SK-N-SH (cell line): ENCODE measurements around the gene NHERF2. TPM values are rescaled to one million over a fixed set of nuclear protein-coding genes. Genes with fewer than 3 reads are reported as not detected.

ENCODE experiments used
- CTCF ChIA-PET: fragments of 300-600, 350-600 bp; formaldehyde crosslinking; extraction: SDS; loops from one replicate; lab custom pipeline; 2021; lab: Yijun Ruan, JAX
- POLR2A ChIA-PET: fragments of 350-600 bp; sonication (Branson Sonifier 250); formaldehyde crosslinking; extraction: SDS; loops from one replicate; lab custom pipeline; 2020; ENCODE audit warnings: antibody characterized with exemption, inconsistent platforms; lab: Yijun Ruan, JAX
- DNase-seq: peaks from one replicate; pipeline ENCODE4 v3.0.0; 2012
- H2AFZ ChIP-seq: fragments of 200-600 bp; sonication (generic); 2 replicates; pipeline ENCODE4 v1.8.1; 2016; ENCODE audit warnings: antibody characterized with exemption, mild to moderate bottlenecking, low read depth
- H3F3A ChIP-seq: fragments of 200-600 bp; sonication (generic); replicated peaks from 2 replicates; pipeline ENCODE3; 2016; ENCODE audit warnings: antibody characterized with exemption, mild to moderate bottlenecking; ENCODE audit not compliant: insufficient read depth
- H3K27ac ChIP-seq, 2 experiments: fragments of 200-500 bp in 1 of 2; fragments of 200-600 bp in 1 of 2; sonication (Bioruptor generic) in 1 of 2; sonication (generic), shearing (Covaris generic) in 1 of 2; 2 replicates each; pipeline versions ENCODE4 v1.5.1 to v1.6.1; 2014 to 2016; ENCODE audit warnings: low read depth in 2 of 2, inconsistent platforms in 1 of 2, low read length in 1 of 2, mild to moderate bottlenecking in 1 of 2, mixed read lengths in 1 of 2
- H3K27me3 ChIP-seq: fragments of 200-600 bp; sonication (generic), shearing (Covaris generic); 2 replicates; pipeline ENCODE4 v1.6.1; 2016; ENCODE audit warnings: mixed run types; ENCODE audit not compliant: insufficient read depth
- H3K36me3 ChIP-seq, 2 experiments: fragments of 200-500 bp in 1 of 2; fragments of 200-600 bp in 1 of 2; sonication (Bioruptor generic) in 1 of 2; sonication (generic) in 1 of 2; replicated peaks in 1 of 2; 2 replicates each; pipeline versions ENCODE3 to v1.5.1; 2014 to 2016; ENCODE audit warnings: low read length in 1 of 2, mild to moderate bottlenecking in 1 of 2; ENCODE audit not compliant: insufficient read depth in 2 of 2, control insufficient read depth in 1 of 2
- H3K4me1 ChIP-seq, 2 experiments: fragments of 200-500 bp in 1 of 2; fragments of 200-600 bp in 1 of 2; sonication (Bioruptor generic) in 1 of 2; sonication (generic), shearing (Covaris generic) in 1 of 2; 2 replicates each; pipeline versions ENCODE4 v1.5.1 to v1.6.1; 2014 to 2016; ENCODE audit warnings: low read depth in 1 of 2, low read length in 1 of 2, mixed run types in 1 of 2; ENCODE audit not compliant: insufficient read depth in 2 of 2, control insufficient read depth in 1 of 2
- H3K4me2 ChIP-seq: fragments of 200-600 bp; sonication (generic), shearing (Covaris generic); 2 replicates; pipeline ENCODE4 v1.6.1; 2017; ENCODE audit warnings: mixed run types
- H3K4me3 ChIP-seq, 2 experiments: fragments of 200-500 bp in 1 of 2; fragments of 200-600 bp in 1 of 2; sonication (Bioruptor generic) in 1 of 2; sonication (generic), shearing (Covaris generic) in 1 of 2; 2 replicates each; pipeline versions ENCODE4 v1.5.1 to v1.8.1; 2014 to 2016; ENCODE audit warnings: low read depth in 2 of 2, inconsistent platforms in 1 of 2, low read length in 1 of 2, mild to moderate bottlenecking in 1 of 2, mixed read lengths in 1 of 2, moderate library complexity in 1 of 2
- H3K79me2 ChIP-seq: fragments of 200-600 bp; sonication (generic); 2 replicates; pipeline ENCODE4 v1.8.1; 2017; ENCODE audit warnings: mild to moderate bottlenecking; ENCODE audit not compliant: insufficient read depth
- H3K9ac ChIP-seq: fragments of 200-600 bp; sonication (generic); 2 replicates; pipeline ENCODE4 v1.6.1; 2017; ENCODE audit warnings: mixed run types
- H3K9me2 ChIP-seq: fragments of 200-600 bp; sonication (generic); 2 replicates; pipeline ENCODE4 v1.6.1; 2017; ENCODE audit warnings: mixed run types
- H3K9me3 ChIP-seq: fragments of 200-600 bp; sonication (generic); 2 replicates; pipeline ENCODE4 v1.6.1; 2017; ENCODE audit warnings: mixed run types, mild to moderate bottlenecking, moderate library complexity
- H4K20me1 ChIP-seq: fragments of 200-600 bp; sonication (generic); 2 replicates; pipeline ENCODE4 v1.6.1; 2017; ENCODE audit warnings: mild to moderate bottlenecking, mixed run types; ENCODE audit not compliant: insufficient read depth
- CHD2 ChIP-seq: fragments of 150-350 bp; IDR thresholded peaks from 2 replicates; pipeline ENCODE4 v1.6.1; 2018; ENCODE audit warnings: low read length; ENCODE audit not compliant: partially characterized antibody
- EZH2phosphoT487 ChIP-seq: fragments of 200-600 bp; sonication (generic); IDR thresholded peaks from 2 replicates; pipeline ENCODE4 v1.6.1; 2017; ENCODE audit warnings: low read depth, mixed run types, mild to moderate bottlenecking, antibody characterized with exemption, moderate library complexity, borderline replicate concordance
- FOXM1 ChIP-seq: IDR thresholded peaks from 2 replicates; pipeline ENCODE4 v1.4.0; 2012; ENCODE audit warnings: low read depth, mild to moderate bottlenecking
- GABPA ChIP-seq: IDR thresholded peaks from 2 replicates; pipeline ENCODE4 v1.4.0; 2012; ENCODE audit warnings: low read depth, mild to moderate bottlenecking
- MXI1 ChIP-seq: IDR thresholded peaks from 2 replicates; pipeline ENCODE4 v1.6.1; 2012; ENCODE audit warnings: mild to moderate bottlenecking, low read depth, low read length, improper control_type of control experiment
- NFIC ChIP-seq: IDR thresholded peaks from 2 replicates; pipeline ENCODE4 v1.4.0; 2012; ENCODE audit warnings: borderline replicate concordance
- RAD21 ChIP-seq: IDR thresholded peaks from 2 replicates; pipeline ENCODE4 v1.6.1; 2012; ENCODE audit warnings: mild to moderate bottlenecking, low read length
- RXRA ChIP-seq: IDR thresholded peaks from 2 replicates; pipeline ENCODE4 v1.4.0; 2012; ENCODE audit warnings: low read depth, mild to moderate bottlenecking, borderline replicate concordance
- SIN3A ChIP-seq: IDR thresholded peaks from 2 replicates; pipeline ENCODE4 v1.6.1; 2012; ENCODE audit warnings: low read depth, mild to moderate bottlenecking, low read length, moderate library complexity, borderline replicate concordance
- YY1 ChIP-seq: IDR thresholded peaks from 2 replicates; pipeline ENCODE4 v1.4.0; 2012; ENCODE audit warnings: low read depth, mild to moderate bottlenecking
- WGBS: methylation state at CpG from one replicate; pipeline ENCODE4 v1.1.6; 2017; ENCODE audit warnings: low lambda C conversion rate; 5-methylcytosine and 5-hydroxymethylcytosine counted together
- polyA plus RNA-seq, 3 experiments: library from polyadenylated mRNA; depleted of rRNA; stranded (reverse); fragments of >200 nt; gene quantifications; 2 replicates each; pipeline ENCODE4 v1.2.3, GENCODE V29; 2012
- TF ChIP-seq, protein P1 (sequence below): IDR thresholded peaks from 2 replicates; pipeline ENCODE4 v1.4.0; 2012; ENCODE audit warnings: low read depth
- TF ChIP-seq, protein P2 (sequence below): fragments of 150-350 bp; IDR thresholded peaks from 2 replicates; pipeline ENCODE4 v1.6.1; 2016; ENCODE audit warnings: mild to moderate bottlenecking, low read depth, low read length
- TF ChIP-seq, protein P3 (sequence below): fragments of 200-600 bp; sonication (generic); IDR thresholded peaks from 2 replicates; pipeline ENCODE4 v1.6.1; 2017; ENCODE audit warnings: antibody characterized with exemption, mild to moderate bottlenecking, moderate library complexity
- TF ChIP-seq, protein P4 (sequence below): IDR thresholded peaks from 2 replicates; pipeline ENCODE4; 2012
- TF ChIP-seq, protein P5 (sequence below): IDR thresholded peaks from 2 replicates; pipeline ENCODE4 v1.6.1; 2012; ENCODE audit warnings: mild to moderate bottlenecking, low read depth, low read length, moderate library complexity
- TF ChIP-seq, protein P6 (sequence below): fragments of 150-350 bp; IDR thresholded peaks from 2 replicates; pipeline ENCODE4 v1.6.1; 2017; ENCODE audit warnings: antibody characterized with exemption, low read length, low read depth, borderline replicate concordance

Gene NHERF2
- polyA plus RNA-seq, 1 of the 3 experiments (the other 2 are of a cell fraction) = 53.8 TPM

DNA sequence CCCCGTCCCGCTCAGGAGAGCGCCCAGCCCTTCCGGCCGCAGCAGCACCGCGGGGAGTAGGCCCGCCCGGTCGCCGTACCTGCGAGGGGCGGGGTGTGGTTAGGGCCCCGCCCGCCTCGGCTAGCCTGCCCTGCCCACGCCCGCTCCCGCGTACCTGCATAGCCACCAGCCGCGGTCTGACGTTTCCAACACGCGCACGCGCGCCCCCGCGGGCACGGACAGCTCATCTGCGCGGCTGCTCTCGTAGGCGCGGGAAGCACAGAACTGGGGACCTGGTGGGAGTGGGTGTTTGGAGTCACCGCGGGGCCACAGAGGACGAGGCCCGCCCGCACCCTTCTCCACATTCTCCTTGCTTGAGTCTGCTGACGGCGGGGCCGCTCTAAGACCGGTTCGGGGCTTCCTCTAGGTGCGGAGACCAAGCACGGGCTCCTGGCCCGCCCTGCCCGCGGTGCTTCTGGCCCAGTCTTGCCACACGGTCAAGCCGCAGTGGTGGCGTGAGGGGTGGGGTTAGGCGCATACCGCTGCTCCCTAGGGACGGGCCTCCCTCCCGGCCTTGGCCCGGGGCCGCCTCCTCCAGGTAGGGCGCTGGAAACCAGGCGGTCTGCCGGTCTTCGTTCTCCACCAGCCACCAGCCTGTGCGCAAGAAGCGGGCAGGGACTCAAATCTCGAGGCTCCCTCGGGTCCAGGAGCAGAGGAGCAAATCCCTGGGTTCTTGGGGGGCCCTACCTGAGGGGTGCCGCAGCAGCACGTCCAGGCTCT lies 47.3 kb upstream of the NHERF2 start:
- POLR2A ChIA-PET = no interaction called here
- Histone ChIP-seq H2AFZ (no peak overlapping the region), H3K27me3 (no peaks in the 10 kb centered on the region), H3K79me2 (peaks cover under 1% of the 10 kb centered on the region; the same call in 1 of the 2 replicates), H3K4me2 (no peak overlapping the region), H3K9me3 (no peaks in the 10 kb centered on the region)
- DNase-seq = no peak
- TF ChIP-seq, protein P1, sequence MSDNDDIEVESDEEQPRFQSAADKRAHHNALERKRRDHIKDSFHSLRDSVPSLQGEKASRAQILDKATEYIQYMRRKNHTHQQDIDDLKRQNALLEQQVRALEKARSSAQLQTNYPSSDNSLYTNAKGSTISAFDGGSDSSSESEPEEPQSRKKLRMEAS = no peak
- TF ChIP-seq RAD21 = no peak
- no peak for TF ChIP-seq NFIC
- TF ChIP-seq, protein P2, sequence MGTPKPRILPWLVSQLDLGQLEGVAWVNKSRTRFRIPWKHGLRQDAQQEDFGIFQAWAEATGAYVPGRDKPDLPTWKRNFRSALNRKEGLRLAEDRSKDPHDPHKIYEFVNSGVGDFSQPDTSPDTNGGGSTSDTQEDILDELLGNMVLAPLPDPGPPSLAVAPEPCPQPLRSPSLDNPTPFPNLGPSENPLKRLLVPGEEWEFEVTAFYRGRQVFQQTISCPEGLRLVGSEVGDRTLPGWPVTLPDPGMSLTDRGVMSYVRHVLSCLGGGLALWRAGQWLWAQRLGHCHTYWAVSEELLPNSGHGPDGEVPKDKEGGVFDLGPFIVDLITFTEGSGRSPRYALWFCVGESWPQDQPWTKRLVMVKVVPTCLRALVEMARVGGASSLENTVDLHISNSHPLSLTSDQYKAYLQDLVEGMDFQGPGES = no peak
- TF ChIP-seq, protein P3, sequence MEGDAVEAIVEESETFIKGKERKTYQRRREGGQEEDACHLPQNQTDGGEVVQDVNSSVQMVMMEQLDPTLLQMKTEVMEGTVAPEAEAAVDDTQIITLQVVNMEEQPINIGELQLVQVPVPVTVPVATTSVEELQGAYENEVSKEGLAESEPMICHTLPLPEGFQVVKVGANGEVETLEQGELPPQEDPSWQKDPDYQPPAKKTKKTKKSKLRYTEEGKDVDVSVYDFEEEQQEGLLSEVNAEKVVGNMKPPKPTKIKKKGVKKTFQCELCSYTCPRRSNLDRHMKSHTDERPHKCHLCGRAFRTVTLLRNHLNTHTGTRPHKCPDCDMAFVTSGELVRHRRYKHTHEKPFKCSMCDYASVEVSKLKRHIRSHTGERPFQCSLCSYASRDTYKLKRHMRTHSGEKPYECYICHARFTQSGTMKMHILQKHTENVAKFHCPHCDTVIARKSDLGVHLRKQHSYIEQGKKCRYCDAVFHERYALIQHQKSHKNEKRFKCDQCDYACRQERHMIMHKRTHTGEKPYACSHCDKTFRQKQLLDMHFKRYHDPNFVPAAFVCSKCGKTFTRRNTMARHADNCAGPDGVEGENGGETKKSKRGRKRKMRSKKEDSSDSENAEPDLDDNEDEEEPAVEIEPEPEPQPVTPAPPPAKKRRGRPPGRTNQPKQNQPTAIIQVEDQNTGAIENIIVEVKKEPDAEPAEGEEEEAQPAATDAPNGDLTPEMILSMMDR = no peak
- TF ChIP-seq YY1 = no peak
- TF ChIP-seq, protein P4, sequence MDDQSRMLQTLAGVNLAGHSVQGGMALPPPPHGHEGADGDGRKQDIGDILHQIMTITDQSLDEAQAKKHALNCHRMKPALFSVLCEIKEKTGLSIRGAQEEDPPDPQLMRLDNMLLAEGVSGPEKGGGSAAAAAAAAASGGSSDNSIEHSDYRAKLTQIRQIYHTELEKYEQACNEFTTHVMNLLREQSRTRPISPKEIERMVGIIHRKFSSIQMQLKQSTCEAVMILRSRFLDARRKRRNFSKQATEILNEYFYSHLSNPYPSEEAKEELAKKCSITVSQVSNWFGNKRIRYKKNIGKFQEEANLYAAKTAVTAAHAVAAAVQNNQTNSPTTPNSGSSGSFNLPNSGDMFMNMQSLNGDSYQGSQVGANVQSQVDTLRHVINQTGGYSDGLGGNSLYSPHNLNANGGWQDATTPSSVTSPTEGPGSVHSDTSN = no peak
- TF ChIP-seq, protein P5, sequence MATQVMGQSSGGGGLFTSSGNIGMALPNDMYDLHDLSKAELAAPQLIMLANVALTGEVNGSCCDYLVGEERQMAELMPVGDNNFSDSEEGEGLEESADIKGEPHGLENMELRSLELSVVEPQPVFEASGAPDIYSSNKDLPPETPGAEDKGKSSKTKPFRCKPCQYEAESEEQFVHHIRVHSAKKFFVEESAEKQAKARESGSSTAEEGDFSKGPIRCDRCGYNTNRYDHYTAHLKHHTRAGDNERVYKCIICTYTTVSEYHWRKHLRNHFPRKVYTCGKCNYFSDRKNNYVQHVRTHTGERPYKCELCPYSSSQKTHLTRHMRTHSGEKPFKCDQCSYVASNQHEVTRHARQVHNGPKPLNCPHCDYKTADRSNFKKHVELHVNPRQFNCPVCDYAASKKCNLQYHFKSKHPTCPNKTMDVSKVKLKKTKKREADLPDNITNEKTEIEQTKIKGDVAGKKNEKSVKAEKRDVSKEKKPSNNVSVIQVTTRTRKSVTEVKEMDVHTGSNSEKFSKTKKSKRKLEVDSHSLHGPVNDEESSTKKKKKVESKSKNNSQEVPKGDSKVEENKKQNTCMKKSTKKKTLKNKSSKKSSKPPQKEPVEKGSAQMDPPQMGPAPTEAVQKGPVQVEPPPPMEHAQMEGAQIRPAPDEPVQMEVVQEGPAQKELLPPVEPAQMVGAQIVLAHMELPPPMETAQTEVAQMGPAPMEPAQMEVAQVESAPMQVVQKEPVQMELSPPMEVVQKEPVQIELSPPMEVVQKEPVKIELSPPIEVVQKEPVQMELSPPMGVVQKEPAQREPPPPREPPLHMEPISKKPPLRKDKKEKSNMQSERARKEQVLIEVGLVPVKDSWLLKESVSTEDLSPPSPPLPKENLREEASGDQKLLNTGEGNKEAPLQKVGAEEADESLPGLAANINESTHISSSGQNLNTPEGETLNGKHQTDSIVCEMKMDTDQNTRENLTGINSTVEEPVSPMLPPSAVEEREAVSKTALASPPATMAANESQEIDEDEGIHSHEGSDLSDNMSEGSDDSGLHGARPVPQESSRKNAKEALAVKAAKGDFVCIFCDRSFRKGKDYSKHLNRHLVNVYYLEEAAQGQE = no peak
- no peak for TF ChIP-seq FOXM1
- no peak for TF ChIP-seq RXRA
- TF ChIP-seq EZH2phosphoT487 = no peak
- no peak for TF ChIP-seq SIN3A
- no peak for TF ChIP-seq CHD2
- TF ChIP-seq, protein P6, sequence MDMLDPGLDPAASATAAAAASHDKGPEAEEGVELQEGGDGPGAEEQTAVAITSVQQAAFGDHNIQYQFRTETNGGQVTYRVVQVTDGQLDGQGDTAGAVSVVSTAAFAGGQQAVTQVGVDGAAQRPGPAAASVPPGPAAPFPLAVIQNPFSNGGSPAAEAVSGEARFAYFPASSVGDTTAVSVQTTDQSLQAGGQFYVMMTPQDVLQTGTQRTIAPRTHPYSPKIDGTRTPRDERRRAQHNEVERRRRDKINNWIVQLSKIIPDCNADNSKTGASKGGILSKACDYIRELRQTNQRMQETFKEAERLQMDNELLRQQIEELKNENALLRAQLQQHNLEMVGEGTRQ = no peak
- TF ChIP-seq MXI1 = no peak
- TF ChIP-seq GABPA = no peak
- TF ChIP-seq, all 33 proteins: peak for 0
- H3K36me3 ChIP-seq = peaks cover 7 to 44% of the 10 kb centered on the region in 2 experiments
- no peaks in the 10 kb centered on the region for H3K9me2 ChIP-seq
- H3K4me1 ChIP-seq = peaks cover 0 to 8% of the 10 kb centered on the region in 2 experiments; a peak in 1 of 4 replicates
- peaks cover 15% of the 10 kb centered on the region for H3F3A ChIP-seq
- CTCF ChIA-PET = interaction anchor here (3.3 kb wide), 1 partner anchor 25 kb away, joined by 19 read pairs; no protein-coding TSS in a partner anchor
- no peaks in the 10 kb centered on the region for H4K20me1 ChIP-seq
- H3K4me3 ChIP-seq = no peak overlapping the region
- H3K27ac ChIP-seq = no peak overlapping the region
- no peak overlapping the region for H3K9ac ChIP-seq
- WGBS = 98% methylated on average over 29 of the region's 70 CpGs
